WI38 (cell line): ENCODE measurements around the gene SNX5.

Source experiments
- H3K4me3 ChIP-seq: 2 replicates; pipeline ENCODE4 v1.5.1; 2011; ENCODE audit warnings: low read depth, mild to moderate bottlenecking, control low read depth, low read length
- CTCF ChIP-seq: IDR thresholded peaks from 2 replicates; pipeline ENCODE4 v1.5.1; 2012; ENCODE audit warnings: low read depth, mild to moderate bottlenecking, control low read depth, low read length

The SNX5 gene

GRCh38 chr20:17921774-17922173 is 46.8 kb downstream of the SNX5 start:
- no peak overlapping the region for H3K4me3 ChIP-seq
- no peak for TF ChIP-seq CTCF

GRCh38 chr20:17919149-17919548 is 49.4 kb downstream of the SNX5 start:
- TF ChIP-seq CTCF: no peak
- H3K4me3 ChIP-seq: no peak overlapping the region

- no peak for TF ChIP-seq CTCF
- H3K4me3 ChIP-seq: no peak overlapping the region
Observed at GRCh38 chr20:17917832-17918618, 50.6 kb downstream of the SNX5 start.

DNA sequence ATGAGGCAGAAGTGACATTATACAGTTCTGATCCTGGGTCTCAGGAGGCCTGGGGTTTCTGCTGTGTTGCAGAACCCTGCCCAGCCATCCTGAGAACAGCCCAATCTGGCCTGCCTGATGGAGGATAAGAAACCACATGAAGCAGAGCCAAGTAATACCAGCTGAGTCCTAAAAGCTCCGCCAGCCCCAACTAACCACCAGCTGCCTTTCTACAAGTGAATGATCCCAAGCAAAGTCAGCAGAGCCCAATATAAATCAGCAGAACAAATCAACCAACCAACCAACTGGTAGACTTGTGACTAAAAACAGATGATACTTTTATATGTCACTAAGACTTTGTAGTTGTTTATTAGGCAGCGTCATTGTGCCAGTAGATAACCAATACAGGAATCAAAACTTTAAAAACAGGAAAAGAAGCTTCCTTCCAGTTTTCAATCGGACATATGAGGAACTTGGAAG is 52.1 kb downstream of the SNX5 start:
- TF ChIP-seq CTCF: no peak
- H3K4me3 ChIP-seq: no peak overlapping the region

GRCh38 chr20:17914957-17915356 is 53.6 kb downstream of the SNX5 start:
- TF ChIP-seq CTCF: no peak
- no peak overlapping the region for H3K4me3 ChIP-seq

DNA sequence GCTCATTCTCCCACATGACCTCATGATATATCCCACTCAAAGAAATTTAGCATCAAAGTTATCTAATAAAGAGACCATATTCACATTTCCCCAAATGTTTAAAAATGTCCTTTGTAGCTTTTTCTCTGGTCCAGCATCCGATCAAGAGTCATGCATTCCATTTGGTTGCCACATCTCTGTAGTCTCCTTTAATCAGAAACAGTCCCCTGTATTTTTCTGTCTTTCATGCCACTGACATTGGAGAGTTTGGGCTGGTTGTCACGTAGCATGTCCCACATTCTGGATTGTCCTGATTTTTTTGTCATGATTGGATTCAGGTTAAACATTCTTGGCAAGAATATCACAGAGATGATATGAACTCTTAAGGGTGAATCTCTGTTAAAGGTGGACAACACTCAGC is 55.7 kb downstream of the SNX5 start:
- H3K4me3 ChIP-seq: no peak overlapping the region
- no peak for TF ChIP-seq CTCF

DNA sequence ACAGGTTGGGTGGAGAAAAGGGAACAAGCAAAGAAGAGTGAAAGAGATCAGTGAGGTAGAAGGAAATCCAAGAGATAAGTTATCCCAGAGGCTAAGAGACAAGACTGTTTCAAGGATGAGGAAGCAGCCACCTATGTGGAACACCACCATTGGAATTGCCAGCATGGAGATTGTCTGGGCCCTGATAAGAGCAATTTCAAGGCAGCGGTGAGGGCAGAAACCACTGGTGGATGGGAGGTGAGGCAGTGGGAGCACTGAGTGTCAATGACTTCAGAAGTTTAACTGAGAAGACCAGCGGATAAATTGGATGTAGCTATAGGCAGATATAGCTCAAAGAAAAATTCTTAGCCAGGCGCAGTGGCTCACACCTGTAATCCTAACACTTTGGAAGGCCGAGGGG is 56.7 kb downstream of the SNX5 start:
- no peak overlapping the region for H3K4me3 ChIP-seq
- TF ChIP-seq CTCF: no peak
